ENCODE data around the gene MYLK.

The MYLK gene

GRCh38 chr3:123753286-123753685, 130.8 kb downstream of the MYLK start:
- Histone ChIP-seq H3F3A (ENCODE audit: insufficient read depth, low read length) (no peaks in the 10 kb centered on the region), H3K4me1 (ENCODE audit: insufficient read depth, low read length, severe bottlenecking) (peaks cover 14% of the 10 kb centered on the region), H3K4me3 (ENCODE audit: low read depth, low read length, poor library complexity, severe bottlenecking) (no peak overlapping the region), H3K27ac (ENCODE audit: low read depth, low read length, poor library complexity, severe bottlenecking) (no peak overlapping the region), H3K9me2 (ENCODE audit: low read depth, low read length) (no peaks in the 10 kb centered on the region), H3K9me3 (ENCODE audit: low read length) (no peaks in the 10 kb centered on the region), H3K36me3 (ENCODE audit: insufficient read depth, low read length) (no peaks in the 10 kb centered on the region), H3K9ac (ENCODE audit: low read length) (no peak overlapping the region), H3K79me2 (ENCODE audit: insufficient read depth, low read length) (no peaks in the 10 kb centered on the region), H4K20me1 (ENCODE audit: insufficient read depth, low read length) (no peaks in the 10 kb centered on the region), H3K27me3 (ENCODE audit: insufficient read depth, low read length) (no peaks in the 10 kb centered on the region), H3K4me2 (ENCODE audit: low read length) (no peak overlapping the region), H2AFZ (ENCODE audit: low read length) (no peak overlapping the region)
- TF ChIP-seq EZH2 (IDR thresholded peaks at IDR 0.05; ENCODE audit: borderline replicate concordance, low read length) = no peak
- no peak for TF ChIP-seq CTCF (IDR thresholded peaks at IDR 0.05; ENCODE audit: low read length)

GRCh38 chr3:123752228-123752627, 131.9 kb downstream of the MYLK start:
- no peaks in the 10 kb centered on the region for H3K79me2 ChIP-seq (ENCODE audit: insufficient read depth, low read length)
- H3K4me3 ChIP-seq (ENCODE audit: low read depth, low read length, poor library complexity, severe bottlenecking) = no peak overlapping the region
- no peaks in the 10 kb centered on the region for H3K27me3 ChIP-seq (ENCODE audit: insufficient read depth, low read length)
- no peaks in the 10 kb centered on the region for H3K9me2 ChIP-seq (ENCODE audit: low read depth, low read length)
- H3K27ac ChIP-seq (ENCODE audit: low read depth, low read length, poor library complexity, severe bottlenecking) = no peak overlapping the region
- H3K4me2 ChIP-seq (ENCODE audit: low read length) = no peak overlapping the region
- TF ChIP-seq CTCF (IDR thresholded peaks at IDR 0.05; ENCODE audit: low read length) (no peak), EZH2 (IDR thresholded peaks at IDR 0.05; ENCODE audit: borderline replicate concordance, low read length) (no peak)
- no peaks in the 10 kb centered on the region for H3K36me3 ChIP-seq (ENCODE audit: insufficient read depth, low read length)
- peaks cover 4% of the 10 kb centered on the region for H3K4me1 ChIP-seq (ENCODE audit: insufficient read depth, low read length, severe bottlenecking)
- no peaks in the 10 kb centered on the region for H4K20me1 ChIP-seq (ENCODE audit: insufficient read depth, low read length)
- no peaks in the 10 kb centered on the region for H3F3A ChIP-seq (ENCODE audit: insufficient read depth, low read length)
- H3K9me3 ChIP-seq (ENCODE audit: low read length) = no peaks in the 10 kb centered on the region
- no peak overlapping the region for H2AFZ ChIP-seq (ENCODE audit: low read length)
- no peak overlapping the region for H3K9ac ChIP-seq (ENCODE audit: low read length)

- Histone ChIP-seq H3K36me3 (ENCODE audit: insufficient read depth, low read length) (no peaks in the 10 kb centered on the region), H2AFZ (ENCODE audit: low read length) (no peak overlapping the region), H3K4me3 (ENCODE audit: low read depth, low read length, poor library complexity, severe bottlenecking) (no peak overlapping the region), H3F3A (ENCODE audit: insufficient read depth, low read length) (no peaks in the 10 kb centered on the region), H3K27me3 (ENCODE audit: insufficient read depth, low read length) (no peaks in the 10 kb centered on the region), H3K4me1 (ENCODE audit: insufficient read depth, low read length, severe bottlenecking) (no peaks in the 10 kb centered on the region), H3K4me2 (ENCODE audit: low read length) (no peak overlapping the region), H3K9me3 (ENCODE audit: low read length) (no peaks in the 10 kb centered on the region), H3K9ac (ENCODE audit: low read length) (no peak overlapping the region), H3K27ac (ENCODE audit: low read depth, low read length, poor library complexity, severe bottlenecking) (no peak overlapping the region), H3K9me2 (ENCODE audit: low read depth, low read length) (no peaks in the 10 kb centered on the region), H4K20me1 (ENCODE audit: insufficient read depth, low read length) (no peaks in the 10 kb centered on the region), H3K79me2 (ENCODE audit: insufficient read depth, low read length) (no peaks in the 10 kb centered on the region)
- no peak for TF ChIP-seq EZH2 (IDR thresholded peaks at IDR 0.05; ENCODE audit: borderline replicate concordance, low read length)
- TF ChIP-seq CTCF (IDR thresholded peaks at IDR 0.05; ENCODE audit: low read length) = no peak
Observed at GRCh38 chr3:123751433-123751832, 132.7 kb downstream of the MYLK start.

Measured in OCI-LY1 (cell line).